SU-DHL-6 (cell line): ENCODE results near the gene UBC.

ENCODE experiments used
- EZH2phosphoT487 ChIP-seq: fragments of 200-600 bp; sonication (generic), shearing (Covaris generic); conservative IDR thresholded peaks from 2 replicates; pipeline ENCODE4 v1.6.1; 2018; ENCODE audit warnings: mild to moderate bottlenecking, antibody characterized with exemption, low read length, moderate library complexity, mixed read lengths
- TF ChIP-seq, protein P1 (sequence below): fragments of 200-600 bp; sonication (generic); IDR thresholded peaks from one replicate; pipeline ENCODE4 v1.5.1; 2017; ENCODE audit warnings: antibody characterized with exemption, mild to moderate bottlenecking, low read length, moderate library complexity; ENCODE audit not compliant: insufficient read depth, poor library complexity, severe bottlenecking

DNA sequence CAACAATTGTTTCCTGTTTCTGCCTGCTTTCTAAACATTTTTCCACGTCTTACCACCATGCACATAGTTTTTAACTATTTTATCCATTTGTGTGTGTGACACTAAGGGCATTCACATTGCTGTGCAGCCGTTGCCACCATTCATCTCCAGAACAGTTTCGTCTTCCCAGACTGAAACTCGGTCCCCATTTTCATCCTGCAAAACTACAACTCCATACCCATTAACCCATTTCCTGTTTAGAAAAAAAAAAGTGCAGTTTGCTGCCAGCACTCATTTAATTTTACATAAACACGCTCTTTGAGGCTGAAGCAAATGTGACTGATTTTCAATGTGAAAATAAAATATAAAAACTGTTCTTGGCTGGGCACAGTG lies 15.5 kb downstream of the UBC start:
- TF ChIP-seq, protein P1, sequence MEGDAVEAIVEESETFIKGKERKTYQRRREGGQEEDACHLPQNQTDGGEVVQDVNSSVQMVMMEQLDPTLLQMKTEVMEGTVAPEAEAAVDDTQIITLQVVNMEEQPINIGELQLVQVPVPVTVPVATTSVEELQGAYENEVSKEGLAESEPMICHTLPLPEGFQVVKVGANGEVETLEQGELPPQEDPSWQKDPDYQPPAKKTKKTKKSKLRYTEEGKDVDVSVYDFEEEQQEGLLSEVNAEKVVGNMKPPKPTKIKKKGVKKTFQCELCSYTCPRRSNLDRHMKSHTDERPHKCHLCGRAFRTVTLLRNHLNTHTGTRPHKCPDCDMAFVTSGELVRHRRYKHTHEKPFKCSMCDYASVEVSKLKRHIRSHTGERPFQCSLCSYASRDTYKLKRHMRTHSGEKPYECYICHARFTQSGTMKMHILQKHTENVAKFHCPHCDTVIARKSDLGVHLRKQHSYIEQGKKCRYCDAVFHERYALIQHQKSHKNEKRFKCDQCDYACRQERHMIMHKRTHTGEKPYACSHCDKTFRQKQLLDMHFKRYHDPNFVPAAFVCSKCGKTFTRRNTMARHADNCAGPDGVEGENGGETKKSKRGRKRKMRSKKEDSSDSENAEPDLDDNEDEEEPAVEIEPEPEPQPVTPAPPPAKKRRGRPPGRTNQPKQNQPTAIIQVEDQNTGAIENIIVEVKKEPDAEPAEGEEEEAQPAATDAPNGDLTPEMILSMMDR: no peak
- no peak for TF ChIP-seq EZH2phosphoT487
